Neural cell (in vitro differentiated cells): ENCODE data around the gene NCKAP1.

Source experiments
- CTCF ChIP-seq: fragments of 450-650 bp; IDR thresholded peaks from 2 replicates; pipeline ENCODE4 v1.5.1; 2014; ENCODE audit warnings: antibody characterized with exemption, mild to moderate bottlenecking, moderate library complexity; ENCODE audit not compliant: poor library complexity, severe bottlenecking
- EP300 ChIP-seq: fragments of 450-650 bp; conservative IDR thresholded peaks from 2 replicates; pipeline ENCODE4 v1.6.1; 2014; ENCODE audit warnings: antibody characterized with exemption, mild to moderate bottlenecking, moderate library complexity; ENCODE audit not compliant: poor library complexity, severe bottlenecking
- EZH2 ChIP-seq: fragments of 200-600, 300-800 bp; shearing (Covaris generic), sonication (generic); IDR thresholded peaks from 2 replicates; pipeline ENCODE4 v1.6.1; 2014; ENCODE audit warnings: antibody characterized with exemption, low read length, borderline replicate concordance, mild to moderate bottlenecking; ENCODE audit not compliant: insufficient read depth, poor library complexity, severe bottlenecking
- MXI1 ChIP-seq: fragments of 450-650 bp; conservative IDR thresholded peaks from 2 replicates; pipeline ENCODE4 v1.6.1; 2014; ENCODE audit warnings: antibody characterized with exemption, mild to moderate bottlenecking; ENCODE audit not compliant: poor library complexity, severe bottlenecking
- POLR2AphosphoS5 ChIP-seq: IDR thresholded peaks from 2 replicates; pipeline ENCODE4 v1.6.1; 2012
- RAD21 ChIP-seq: fragments of 450-650 bp; conservative IDR thresholded peaks from 2 replicates; pipeline ENCODE4 v1.6.1; 2014; ENCODE audit warnings: antibody characterized with exemption, mild to moderate bottlenecking, moderate library complexity
- REST ChIP-seq: IDR thresholded peaks from 2 replicates; pipeline ENCODE4 v1.6.1; 2012; ENCODE audit warnings: borderline replicate concordance
- SMC3 ChIP-seq: fragments of 450-650 bp; conservative IDR thresholded peaks from 2 replicates; pipeline ENCODE4 v1.6.1; 2014; ENCODE audit warnings: antibody characterized with exemption, mild to moderate bottlenecking, moderate library complexity; ENCODE audit not compliant: poor library complexity
- TAF1 ChIP-seq: IDR thresholded peaks from 2 replicates; pipeline ENCODE4 v1.6.1; 2012; ENCODE audit warnings: low read depth

GRCh38 chr2:182941919-182942318 lies 96.3 kb downstream of the NCKAP1 start:
- TF ChIP-seq POLR2AphosphoS5 = no peak
- TF ChIP-seq CTCF = no peak
- no peak for TF ChIP-seq SMC3
- no peak for TF ChIP-seq EP300
- no peak for TF ChIP-seq EZH2
- no peak for TF ChIP-seq TAF1
- TF ChIP-seq REST = no peak
- TF ChIP-seq MXI1 = no peak
- no peak for TF ChIP-seq RAD21
